Astrocyte of the cerebellum (primary cell): Measurements from ENCODE around the gene CENPVL1.
A peak's percentile ranks its signal among the peaks of the same experiment; 100 is the strongest.

Experiments used
- DNase-seq: peaks from one replicate; pipeline ENCODE4 v3.0.0-alpha.2; 2011; ENCODE audit warnings: low read depth
- H3K4me3 ChIP-seq: 2 replicates; pipeline ENCODE4 v1.5.1; 2011; ENCODE audit warnings: mild to moderate bottlenecking, low read depth, low read length, moderate library complexity
- CTCF ChIP-seq: IDR thresholded peaks from 2 replicates; pipeline ENCODE4 v1.5.1; 2012; ENCODE audit warnings: low read length, low read depth, moderate library complexity, mild to moderate bottlenecking; ENCODE audit errors: missing control alignments
- in situ Hi-C: cut with HindIII; loops from 2 replicates; pipeline ENCODE4 v1.10.0; 2017; ENCODE audit warnings: low sequenced_read_pairs

The CENPVL1 gene

DNA sequence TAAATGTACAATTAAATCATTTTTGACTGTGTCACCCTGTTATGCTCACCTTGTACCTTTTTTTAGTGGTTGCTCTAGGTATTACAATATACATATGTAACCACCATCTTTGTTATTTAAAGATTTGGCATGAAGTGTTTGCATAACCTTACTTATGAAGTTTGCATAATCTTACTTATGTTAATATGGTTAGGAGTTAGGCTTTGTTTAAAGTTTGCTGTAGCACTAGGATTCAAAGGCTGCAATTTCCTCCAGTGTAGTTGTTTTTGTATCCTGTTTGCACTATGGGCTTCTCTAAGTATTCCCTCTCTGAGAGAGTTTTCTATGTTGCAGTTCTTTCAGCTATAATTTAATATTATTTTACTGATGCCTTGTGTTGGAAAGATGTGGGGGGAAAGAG, 17.9 kb downstream of the CENPVL1 start:
- H3K4me3 ChIP-seq, result no peak overlapping the region
- no peak for DNase-seq
- in situ Hi-C loops, result no loop called here
- TF ChIP-seq CTCF, result no peak

DNA sequence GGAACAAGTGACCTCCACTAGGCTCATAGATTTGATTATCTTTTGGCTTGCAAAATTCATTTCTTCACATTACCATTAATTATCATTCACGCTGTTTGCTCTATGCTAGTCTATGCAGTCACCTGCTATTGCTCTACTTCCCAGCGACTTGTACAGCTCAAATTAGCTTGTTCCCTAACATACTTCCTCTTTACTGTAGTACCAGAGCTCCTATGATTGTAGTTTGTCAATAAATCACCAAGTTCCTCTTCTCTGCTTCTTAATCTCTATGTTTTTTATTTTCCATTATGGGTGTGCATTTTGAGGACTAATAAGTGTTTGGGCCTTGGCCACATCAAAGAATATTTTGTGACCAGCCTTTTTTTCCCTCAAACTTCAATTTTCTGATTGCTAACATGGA, 26.8 kb downstream of the CENPVL1 start:
- no peak for TF ChIP-seq CTCF
- DNase-seq, result no peak
- no peak overlapping the region for H3K4me3 ChIP-seq
- in situ Hi-C loops, result no loop called here

DNA sequence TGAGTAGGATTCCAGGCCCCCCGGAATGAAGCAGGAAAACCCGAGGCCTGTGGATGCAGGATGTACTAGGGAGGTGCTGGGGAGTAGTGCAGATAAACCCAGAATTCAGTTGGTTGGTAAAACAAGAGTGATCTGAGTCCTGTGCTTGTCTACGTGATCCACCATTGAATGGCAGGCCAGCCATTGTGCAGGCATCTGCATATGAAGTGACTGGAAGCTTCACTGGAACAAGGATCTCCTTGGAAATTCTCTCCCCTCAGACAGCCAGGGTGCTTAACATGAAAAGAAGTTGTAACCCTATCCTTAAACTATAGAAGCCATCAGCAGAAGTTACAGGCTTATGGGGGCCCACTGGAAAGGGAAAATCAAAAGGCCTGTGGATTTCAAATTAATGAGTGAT, 32.3 kb downstream of the CENPVL1 start:
- H3K4me3 ChIP-seq, result no peak overlapping the region
- no peak for DNase-seq
- no peak for TF ChIP-seq CTCF

GRCh38 chrX:51743179-51743957, 33.1 kb downstream of the CENPVL1 start, which contains the start of gene GSPT2:
TSS of gene GSPT2 (plus strand) at chrX:51743442. CDS start at chrX:51743627, 185 bp downstream.
- DNase-seq, result peak; percentile 46
- in situ Hi-C loops, result no loop called here
- TF ChIP-seq CTCF, result no peak
- peak within 1 kb of the TSS; percentile 63 for H3K4me3 ChIP-seq

More for the DNA sequence above, 32.3 kb downstream of the CENPVL1 start:
- in situ Hi-C loops, result no loop called here

DNA sequence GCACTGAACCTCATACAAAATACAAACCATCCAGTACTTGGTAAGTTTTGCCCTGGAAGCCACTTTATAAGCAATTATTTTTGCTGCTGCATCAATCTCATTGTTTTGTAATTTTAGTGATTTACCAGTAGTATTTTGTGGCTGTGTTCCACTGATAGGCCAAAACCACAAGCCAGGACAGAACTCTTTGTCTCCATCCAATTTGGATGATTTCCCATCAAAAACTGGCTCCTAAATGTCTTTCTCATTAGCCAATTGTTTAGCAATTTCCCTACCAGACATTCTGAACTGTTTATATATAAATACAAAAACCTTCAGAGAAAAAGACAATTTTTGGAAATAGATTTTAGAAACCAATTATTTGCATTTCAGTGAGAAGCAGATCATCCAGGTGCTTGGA, 37.4 kb downstream of the CENPVL1 start:
- H3K4me3 ChIP-seq, result no peak overlapping the region
- no peak for TF ChIP-seq CTCF
- DNase-seq, result peak; percentile 19
- in situ Hi-C loops, result no loop called here

DNA sequence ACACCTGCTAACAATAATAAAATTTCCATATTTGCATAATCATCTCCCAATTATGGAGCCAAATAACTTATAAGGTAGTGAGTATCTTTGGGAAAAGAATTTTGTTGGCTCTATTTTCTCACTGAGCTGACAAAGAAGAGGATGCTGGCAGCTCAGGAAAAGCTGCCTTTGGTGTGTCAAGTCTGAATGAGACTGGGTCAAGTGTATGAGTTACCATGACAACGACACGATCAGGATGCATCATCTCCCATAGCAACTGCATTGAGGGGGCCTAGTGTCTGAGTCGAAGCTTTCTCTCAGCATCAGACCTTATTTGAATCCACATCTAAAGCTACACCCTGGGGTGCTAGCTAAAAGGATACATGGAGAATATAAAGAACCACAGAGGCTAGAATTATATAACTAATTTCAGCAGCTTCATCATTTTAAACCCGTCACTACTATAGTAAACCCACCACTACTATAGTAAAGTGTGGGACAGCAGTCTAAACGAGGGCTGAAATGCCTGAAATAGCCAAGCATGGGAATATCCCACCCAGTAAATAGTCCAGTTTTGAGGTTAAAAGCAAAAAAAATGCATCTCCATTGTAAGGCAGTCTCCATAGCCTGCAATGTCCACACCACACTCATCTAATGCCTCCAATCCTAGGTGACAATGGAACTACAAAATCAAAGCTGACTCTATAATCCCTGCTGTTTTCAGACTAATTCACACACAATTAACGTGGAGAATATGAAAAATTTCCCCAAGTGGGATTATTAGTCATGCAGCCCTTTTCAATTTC, 48.9 kb downstream of the CENPVL1 start:
- in situ Hi-C loops, result no loop called here
- no peak overlapping the region for H3K4me3 ChIP-seq
- no peak for TF ChIP-seq CTCF
- DNase-seq, result no peak
